ENCODE measurements around the gene MT1HL1. TPM values are rescaled to one million over a fixed set of nuclear protein-coding genes. Genes with fewer than 3 reads are reported as not detected.

Gene MT1HL1
- total RNA-seq, 1 experiment from 2014 or later: not detected

DNA sequence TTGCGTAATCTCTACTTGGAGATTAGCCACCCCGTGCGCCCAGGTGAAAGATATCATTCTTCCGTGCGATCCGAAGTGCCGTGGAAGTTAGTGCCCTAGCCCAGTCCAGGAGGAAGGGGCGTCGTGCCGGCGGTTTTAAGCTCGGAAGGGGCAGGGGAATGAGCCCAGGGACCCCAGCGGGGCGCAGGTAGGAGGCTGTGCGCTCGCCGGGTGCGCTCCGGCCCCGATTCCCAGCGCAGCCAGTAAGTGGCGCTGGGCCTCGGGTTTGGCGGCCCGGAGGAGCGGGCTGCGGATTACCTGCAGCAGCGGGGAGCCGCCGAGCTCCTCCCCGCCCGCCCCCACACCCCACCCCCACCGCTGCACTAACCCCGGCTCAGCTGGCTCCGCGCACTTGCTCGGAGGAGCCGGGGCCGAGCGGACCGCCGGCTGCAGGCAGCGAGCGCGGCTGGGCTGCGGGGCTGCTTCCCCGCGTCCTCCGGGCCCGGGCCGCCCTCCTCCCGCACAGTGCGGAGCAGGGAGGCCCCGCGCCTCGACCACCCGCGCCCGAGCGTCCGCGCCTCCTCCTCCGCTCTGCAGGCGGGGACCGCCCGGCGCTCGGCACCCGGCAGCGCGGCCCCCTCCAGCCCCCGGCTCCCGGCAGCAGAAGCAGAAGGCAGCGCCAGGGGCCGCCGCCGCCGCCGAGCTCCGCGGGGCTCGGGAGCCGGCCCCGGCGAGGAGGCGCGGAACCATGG is 37.7 kb upstream of the MT1HL1 start, which contains the start of gene RYR2:
RYR2 (plus strand) TSS at position 390 of the 731 bp plus-strand sequence; CDS start at position 728, 338 bp downstream.
- no peaks in the 10 kb centered on the region for H3K9me2 ChIP-seq (ENCODE audit: insufficient read depth)
- no peaks in the 10 kb centered on the region for H3K9me3 ChIP-seq (ENCODE audit: control insufficient read depth in 1 of 2, insufficient read depth in 1 of 2, low read depth in 1 of 2, low read length in 2 of 2)
- intact Hi-C loops (cut with micrococcal nuclease): no loop called here
- no peak for DNase-seq (ENCODE audit: low read depth, low spot score)
- no peak within 1 kb of the TSS for H3K9ac ChIP-seq (ENCODE audit: low read length)
- no TSS peak for BruUV-seq (replicated peaks)
- H3K27me3 ChIP-seq (ENCODE audit: insufficient read depth, low read length): 0 out of 2 replicates have a peak, but pooled peaks cover 6% of the 10 kb centered on the region
- no peaks in the 10 kb centered on the region for H4K20me1 ChIP-seq (ENCODE audit: insufficient read depth)
- RAD21 ChIA-PET (ENCODE audit: low non-redundant PET in 1 of 2, low total read pairs in 2 of 2, uncharacterized antibody in 2 of 2, unreplicated experiment in 2 of 2): no interaction called here
- H3K36me3 ChIP-seq (ENCODE audit: control insufficient read depth in 1 of 2, insufficient read depth in 2 of 2, low read length in 2 of 2): no peaks in the 10 kb centered on the region
- no peak within 1 kb of the TSS for H2AFZ ChIP-seq (ENCODE audit: low read depth, low read length, poor library complexity, severe bottlenecking)
- H3K4me1 ChIP-seq (ENCODE audit: control insufficient read depth in 1 of 2, insufficient read depth in 2 of 2, low read length in 2 of 2): no peaks in the 10 kb centered on the region
- ATAC-seq: no peak
- CTCF ChIA-PET: no interaction called here
- no peak within 1 kb of the TSS for H3K4me2 ChIP-seq (ENCODE audit: low read length)
- H3K4me3 ChIP-seq (replicated peaks in 1 of 2; ENCODE audit: low read depth in 1 of 2, low read length in 2 of 2): no peak within 1 kb of the TSS
- H3K27ac ChIP-seq (ENCODE audit: low read depth, low read length): no peak within 1 kb of the TSS
- no peaks in the 10 kb centered on the region for H3K79me2 ChIP-seq (ENCODE audit: insufficient read depth, low read length)
- POLR2A ChIA-PET: no interaction called here
- TF ChIP-seq SRF (IDR thresholded peaks at IDR 0.05; ENCODE audit: low read depth) (no peak), ZNF274 (IDR thresholded peaks at IDR 0.05; ENCODE audit: low read depth, low read length) (no peak), SP1 (IDR thresholded peaks at IDR 0.05; ENCODE audit: low read depth) (no peak), MAX (IDR thresholded peaks at IDR 0.05) (no peak), ELF1 (IDR thresholded peaks at IDR 0.05; ENCODE audit: borderline replicate concordance, low read depth) (no peak), CBX3 (IDR thresholded peaks at IDR 0.05; ENCODE audit: low read depth) (no peak), POLR2AphosphoS5 (IDR thresholded peaks at IDR 0.05; ENCODE audit: low read depth, low read length) (no peak), POLR2A (IDR thresholded peaks at IDR 0.05; ENCODE audit: borderline replicate concordance, extremely low read depth, insufficient read depth, insufficient read length) (no peak), SIN3A (IDR thresholded peaks at IDR 0.05; ENCODE audit: low read depth) (no peak), ZBTB33 (IDR thresholded peaks at IDR 0.05; ENCODE audit: extremely low read depth, insufficient replicate concordance, low read length) (no peak), RAD21 (IDR thresholded peaks at IDR 0.05; ENCODE audit: low read depth) (no peak), TCF7L2 (IDR thresholded peaks at IDR 0.05; ENCODE audit: borderline replicate concordance, extremely low read depth, insufficient read depth, insufficient read length) (no peak), ZFX (IDR thresholded peaks at IDR 0.05) (no peak), EZH2phosphoT487 (IDR thresholded peaks at IDR 0.05; ENCODE audit: borderline replicate concordance) (no peak), CEBPB (IDR thresholded peaks at IDR 0.05; ENCODE audit: low read depth) (no peak), YY1 (IDR thresholded peaks at IDR 0.05; ENCODE audit: extremely low read depth, insufficient replicate concordance, low read depth, low read length) (no peak), FOSL1 (IDR thresholded peaks at IDR 0.05; ENCODE audit: low read depth) (no peak)
- TF ChIP-seq, protein P1, sequence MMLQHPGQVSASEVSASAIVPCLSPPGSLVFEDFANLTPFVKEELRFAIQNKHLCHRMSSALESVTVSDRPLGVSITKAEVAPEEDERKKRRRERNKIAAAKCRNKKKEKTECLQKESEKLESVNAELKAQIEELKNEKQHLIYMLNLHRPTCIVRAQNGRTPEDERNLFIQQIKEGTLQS (IDR thresholded peaks at IDR 0.05): no peak
- TF ChIP-seq, protein P2, sequence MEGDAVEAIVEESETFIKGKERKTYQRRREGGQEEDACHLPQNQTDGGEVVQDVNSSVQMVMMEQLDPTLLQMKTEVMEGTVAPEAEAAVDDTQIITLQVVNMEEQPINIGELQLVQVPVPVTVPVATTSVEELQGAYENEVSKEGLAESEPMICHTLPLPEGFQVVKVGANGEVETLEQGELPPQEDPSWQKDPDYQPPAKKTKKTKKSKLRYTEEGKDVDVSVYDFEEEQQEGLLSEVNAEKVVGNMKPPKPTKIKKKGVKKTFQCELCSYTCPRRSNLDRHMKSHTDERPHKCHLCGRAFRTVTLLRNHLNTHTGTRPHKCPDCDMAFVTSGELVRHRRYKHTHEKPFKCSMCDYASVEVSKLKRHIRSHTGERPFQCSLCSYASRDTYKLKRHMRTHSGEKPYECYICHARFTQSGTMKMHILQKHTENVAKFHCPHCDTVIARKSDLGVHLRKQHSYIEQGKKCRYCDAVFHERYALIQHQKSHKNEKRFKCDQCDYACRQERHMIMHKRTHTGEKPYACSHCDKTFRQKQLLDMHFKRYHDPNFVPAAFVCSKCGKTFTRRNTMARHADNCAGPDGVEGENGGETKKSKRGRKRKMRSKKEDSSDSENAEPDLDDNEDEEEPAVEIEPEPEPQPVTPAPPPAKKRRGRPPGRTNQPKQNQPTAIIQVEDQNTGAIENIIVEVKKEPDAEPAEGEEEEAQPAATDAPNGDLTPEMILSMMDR (IDR thresholded peaks at IDR 0.05 in 2 of 3, conservative IDR thresholded peaks at IDR 0.05 in 1 of 3; ENCODE audit: borderline replicate concordance in 1 of 3, insufficient read depth in 1 of 3, low read depth in 2 of 3, low read length in 2 of 3): no peak
- TF ChIP-seq, protein P3, sequence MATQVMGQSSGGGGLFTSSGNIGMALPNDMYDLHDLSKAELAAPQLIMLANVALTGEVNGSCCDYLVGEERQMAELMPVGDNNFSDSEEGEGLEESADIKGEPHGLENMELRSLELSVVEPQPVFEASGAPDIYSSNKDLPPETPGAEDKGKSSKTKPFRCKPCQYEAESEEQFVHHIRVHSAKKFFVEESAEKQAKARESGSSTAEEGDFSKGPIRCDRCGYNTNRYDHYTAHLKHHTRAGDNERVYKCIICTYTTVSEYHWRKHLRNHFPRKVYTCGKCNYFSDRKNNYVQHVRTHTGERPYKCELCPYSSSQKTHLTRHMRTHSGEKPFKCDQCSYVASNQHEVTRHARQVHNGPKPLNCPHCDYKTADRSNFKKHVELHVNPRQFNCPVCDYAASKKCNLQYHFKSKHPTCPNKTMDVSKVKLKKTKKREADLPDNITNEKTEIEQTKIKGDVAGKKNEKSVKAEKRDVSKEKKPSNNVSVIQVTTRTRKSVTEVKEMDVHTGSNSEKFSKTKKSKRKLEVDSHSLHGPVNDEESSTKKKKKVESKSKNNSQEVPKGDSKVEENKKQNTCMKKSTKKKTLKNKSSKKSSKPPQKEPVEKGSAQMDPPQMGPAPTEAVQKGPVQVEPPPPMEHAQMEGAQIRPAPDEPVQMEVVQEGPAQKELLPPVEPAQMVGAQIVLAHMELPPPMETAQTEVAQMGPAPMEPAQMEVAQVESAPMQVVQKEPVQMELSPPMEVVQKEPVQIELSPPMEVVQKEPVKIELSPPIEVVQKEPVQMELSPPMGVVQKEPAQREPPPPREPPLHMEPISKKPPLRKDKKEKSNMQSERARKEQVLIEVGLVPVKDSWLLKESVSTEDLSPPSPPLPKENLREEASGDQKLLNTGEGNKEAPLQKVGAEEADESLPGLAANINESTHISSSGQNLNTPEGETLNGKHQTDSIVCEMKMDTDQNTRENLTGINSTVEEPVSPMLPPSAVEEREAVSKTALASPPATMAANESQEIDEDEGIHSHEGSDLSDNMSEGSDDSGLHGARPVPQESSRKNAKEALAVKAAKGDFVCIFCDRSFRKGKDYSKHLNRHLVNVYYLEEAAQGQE (IDR thresholded peaks at IDR 0.05; ENCODE audit: low read depth): no peak
